ENCODE results near the gene ACVR1. TPM values are rescaled to one million over a fixed set of nuclear protein-coding genes. Genes with fewer than 3 reads are reported as not detected.
A peak's percentile ranks its signal among the peaks of the same experiment; 100 is the strongest.
"Not testable (repeated sequence)": the region's sequence is repeated elsewhere in the genome, so short reads cannot be mapped to it uniquely, and the experiment has no call there.

Gene ACVR1
- total RNA-seq, 1 donor from 2014 or later, result 34.4 TPM

GRCh38 chr2:157833721-157834120 lies 42.4 kb downstream of the ACVR1 start:
- Histone ChIP-seq H3K36me3 (no peaks in the 10 kb centered on the region), H3K27ac (no peak overlapping the region), H3K4me1 (peaks cover 44% of the 10 kb centered on the region), H3K27me3 (no peaks in the 10 kb centered on the region), H3K9me3 (no peaks in the 10 kb centered on the region), H3K4me3 (no peak overlapping the region)
- DNase-seq (no peak), ATAC-seq (no peak)
- intact Hi-C loops (cut with DNase I), result no loop called here
- TF ChIP-seq, protein P1, sequence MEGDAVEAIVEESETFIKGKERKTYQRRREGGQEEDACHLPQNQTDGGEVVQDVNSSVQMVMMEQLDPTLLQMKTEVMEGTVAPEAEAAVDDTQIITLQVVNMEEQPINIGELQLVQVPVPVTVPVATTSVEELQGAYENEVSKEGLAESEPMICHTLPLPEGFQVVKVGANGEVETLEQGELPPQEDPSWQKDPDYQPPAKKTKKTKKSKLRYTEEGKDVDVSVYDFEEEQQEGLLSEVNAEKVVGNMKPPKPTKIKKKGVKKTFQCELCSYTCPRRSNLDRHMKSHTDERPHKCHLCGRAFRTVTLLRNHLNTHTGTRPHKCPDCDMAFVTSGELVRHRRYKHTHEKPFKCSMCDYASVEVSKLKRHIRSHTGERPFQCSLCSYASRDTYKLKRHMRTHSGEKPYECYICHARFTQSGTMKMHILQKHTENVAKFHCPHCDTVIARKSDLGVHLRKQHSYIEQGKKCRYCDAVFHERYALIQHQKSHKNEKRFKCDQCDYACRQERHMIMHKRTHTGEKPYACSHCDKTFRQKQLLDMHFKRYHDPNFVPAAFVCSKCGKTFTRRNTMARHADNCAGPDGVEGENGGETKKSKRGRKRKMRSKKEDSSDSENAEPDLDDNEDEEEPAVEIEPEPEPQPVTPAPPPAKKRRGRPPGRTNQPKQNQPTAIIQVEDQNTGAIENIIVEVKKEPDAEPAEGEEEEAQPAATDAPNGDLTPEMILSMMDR (IDR thresholded peaks at IDR 0.05), result no peak

DNA sequence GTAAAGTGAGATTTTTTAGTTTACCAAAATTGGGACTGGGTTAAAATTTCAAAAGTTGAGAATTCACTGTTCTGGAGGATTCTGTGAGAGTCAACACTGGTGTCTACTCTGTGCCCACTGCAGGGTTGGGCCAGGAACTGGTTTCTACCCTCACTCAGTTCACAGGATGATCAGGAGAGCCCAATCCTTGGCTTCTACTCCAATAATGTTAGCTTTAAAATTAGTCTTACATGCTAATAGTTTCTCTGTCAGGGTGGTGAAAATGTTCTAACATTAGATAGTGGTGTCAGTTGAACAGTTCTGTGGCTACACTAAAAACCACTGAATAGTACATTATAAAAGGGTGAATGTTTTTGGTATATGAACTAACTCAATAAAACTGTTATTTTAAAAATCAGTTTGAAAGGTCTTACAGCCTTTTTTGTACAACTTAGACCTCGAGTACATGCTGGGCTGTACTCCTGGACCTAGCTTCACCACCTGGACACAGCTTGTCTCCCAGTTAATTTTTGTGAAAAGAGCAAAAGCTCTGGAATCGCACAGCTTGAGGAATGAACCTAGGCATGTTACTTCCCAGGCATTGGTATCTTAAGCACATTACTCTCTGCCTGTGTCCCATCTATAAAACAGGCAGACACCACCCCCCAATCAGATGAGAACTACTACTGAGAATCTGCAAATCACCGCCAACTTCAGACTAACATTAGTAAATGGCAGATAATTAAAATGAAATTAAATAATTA lies 44.4 kb downstream of the ACVR1 start:
- TF ChIP-seq, protein P1 (IDR thresholded peaks at IDR 0.05), result no peak
- no peak for DNase-seq
- Histone ChIP-seq H3K27ac (peak overlapping the region; percentile 60), H3K4me1 (peaks cover 28% of the 10 kb centered on the region), H3K27me3 (no peaks in the 10 kb centered on the region), H3K4me3 (no peak overlapping the region), H3K9me3 (no peaks in the 10 kb centered on the region), H3K36me3 (no peaks in the 10 kb centered on the region)
- ATAC-seq, result peak; percentile 33
- intact Hi-C loops (cut with DNase I), result no loop called here

GRCh38 chr2:157830696-157831570 lies 45.2 kb downstream of the ACVR1 start:
- H3K27ac ChIP-seq, result peak overlapping the region; percentile 60

DNA sequence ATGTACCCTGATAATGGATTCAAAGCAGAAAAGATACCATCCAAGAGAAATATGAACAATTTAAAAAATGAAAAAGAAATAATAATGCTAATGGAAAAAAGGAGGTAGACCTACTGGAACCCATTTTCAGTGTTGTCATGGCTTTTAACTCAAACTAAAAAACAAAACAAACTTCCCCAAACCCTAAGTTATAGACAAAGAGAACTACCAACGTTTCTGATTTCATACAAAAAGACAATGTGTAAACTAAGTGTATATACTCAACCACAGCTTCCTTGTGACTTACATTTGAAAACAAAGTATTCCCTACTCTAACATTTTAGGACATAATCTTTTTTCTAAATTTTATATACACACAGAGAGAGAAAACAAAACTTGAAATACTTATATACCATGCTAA lies 45.9 kb downstream of the ACVR1 start:
- intact Hi-C loops (cut with DNase I), result no loop called here
- Histone ChIP-seq H3K27ac (no peak overlapping the region), H3K4me3 (no peak overlapping the region), H3K36me3 (no peaks in the 10 kb centered on the region), H3K9me3 (no peaks in the 10 kb centered on the region), H3K4me1 (peaks cover 23% of the 10 kb centered on the region), H3K27me3 (no peaks in the 10 kb centered on the region)
- no peak for ATAC-seq
- no peak for DNase-seq
- TF ChIP-seq, protein P1 (IDR thresholded peaks at IDR 0.05), result no peak

More at GRCh38 chr2:157830696-157831570, 45.2 kb downstream of the ACVR1 start:
- intact Hi-C loops (cut with DNase I), result no loop called here
- TF ChIP-seq, protein P1 (IDR thresholded peaks at IDR 0.05), result no peak
- H3K9me3 ChIP-seq, result no peaks in the 10 kb centered on the region
- ATAC-seq (peak; percentile 79), DNase-seq (no peak)
- H3K4me1 ChIP-seq, result peaks cover 23% of the 10 kb centered on the region
- H3K4me3 ChIP-seq, result no peak overlapping the region
- H3K27me3 ChIP-seq, result no peaks in the 10 kb centered on the region
- no peaks in the 10 kb centered on the region for H3K36me3 ChIP-seq

DNA sequence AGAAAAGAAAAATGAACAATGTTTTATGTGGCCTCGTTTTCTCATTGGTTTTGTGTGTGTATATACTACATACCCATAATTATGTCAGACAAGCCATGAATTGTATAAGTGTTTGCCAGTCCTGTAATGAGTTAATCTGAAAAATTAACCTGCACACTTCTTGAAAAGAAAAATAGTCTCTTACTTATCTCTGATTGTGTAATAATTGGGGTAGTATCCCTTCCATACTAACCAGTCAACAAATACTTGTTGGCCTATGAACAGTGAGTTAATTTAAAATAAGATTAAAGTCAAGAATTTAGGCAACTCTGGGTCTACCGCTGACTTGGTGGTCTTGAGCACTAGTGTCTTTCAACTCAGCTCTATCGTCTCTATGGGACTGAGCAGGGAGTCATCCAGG lies 48.8 kb downstream of the ACVR1 start:
- no peaks in the 10 kb centered on the region for H3K27me3 ChIP-seq
- intact Hi-C loops (cut with DNase I), result no loop called here
- TF ChIP-seq, protein P1 (IDR thresholded peaks at IDR 0.05), result no peak

GRCh38 chr2:157826644-157827043 lies 49.5 kb downstream of the ACVR1 start:
- DNase-seq; intact Hi-C loops (cut with DNase I); H3K36me3 ChIP-seq; H3K27me3 ChIP-seq; H3K9me3 ChIP-seq; H3K4me3 ChIP-seq; ATAC-seq; H3K27ac ChIP-seq: not testable (repeated sequence)
- peaks cover 14% of the 10 kb centered on the region for H3K4me1 ChIP-seq

More for the DNA sequence above, 48.8 kb downstream of the ACVR1 start:
- no peak overlapping the region for H3K4me3 ChIP-seq
- H3K36me3 ChIP-seq, result no peaks in the 10 kb centered on the region
- DNase-seq (no peak), ATAC-seq (no peak)
- no peak overlapping the region for H3K27ac ChIP-seq
- H3K9me3 ChIP-seq, result no peaks in the 10 kb centered on the region
- peaks cover 18% of the 10 kb centered on the region for H3K4me1 ChIP-seq
